Renal pelvis (tissue), 12 donors: ENCODE data around the gene FUOM. TPM values are rescaled to one million over a fixed set of nuclear protein-coding genes. Genes with fewer than 3 reads are reported as not detected.

ENCODE experiments used
- DNase-seq: peaks from one replicate; pipeline ENCODE4 v3.0.0-alpha.2; 2013
- long read RNA-seq, 16 experiments: transcript quantifications; one replicate each; lab custom pipeline, GENCODE V29; 2026
- polyA plus RNA-seq, 3 donors: library from polyadenylated mRNA; unstranded; fragments of 120-200 nt; gene quantifications; one replicate each; pipeline ENCODE4 v1.2.1, GENCODE V29; 2013; ENCODE audit not compliant: insufficient read length in 3 of 3

Gene FUOM
- polyA plus RNA-seq: 10 to 100 TPM; 20.8 to 25.1 (median 24.3) TPM
- long read RNA-seq, donor 1, transcript FUOM-201 (6 exons, 709 nt): major isoform, 13 of 15 reads
- long read RNA-seq, donor 1, partial matches to known transcripts: 0 of 15 reads
- long read RNA-seq, donor 1, other reads (novel, unspliced or antisense): 0 of 15 reads
- long read RNA-seq, donor 2, transcript FUOM-201 (6 exons, 709 nt): major isoform, 10 of 11 reads
- long read RNA-seq, donor 2, partial matches to known transcripts: 0 of 11 reads
- long read RNA-seq, donor 2, other reads (novel, unspliced or antisense): 0 of 11 reads
- long read RNA-seq, donor 3, transcript FUOM-201 (6 exons, 709 nt): major isoform, 7 of 9 reads
- long read RNA-seq, donor 3, partial matches to known transcripts: 0 of 9 reads
- long read RNA-seq, donor 3, other reads (novel, unspliced or antisense): 0 of 9 reads
- long read RNA-seq, donor 4, transcript FUOM-203 (6 exons, 762 nt): minor isoform, 7 of 25 reads
- long read RNA-seq, donor 4, transcript FUOM-201 (6 exons, 709 nt): major isoform, 18 of 25 reads
- long read RNA-seq, donor 4, partial matches to known transcripts: 0 of 25 reads
- long read RNA-seq, donor 4, other reads (novel, unspliced or antisense): 0 of 25 reads
- long read RNA-seq, donor 5, partial matches to known transcripts: 0 of 6 reads
- long read RNA-seq, donor 5, other reads (novel, unspliced or antisense): 0 of 6 reads
- long read RNA-seq, donor 6, transcript FUOM-201 (6 exons, 709 nt): major isoform, 9 of 10 reads
- long read RNA-seq, donor 6, partial matches to known transcripts: 0 of 10 reads
- long read RNA-seq, donor 6, other reads (novel, unspliced or antisense): 0 of 10 reads
- long read RNA-seq, donor 7, transcript FUOM-201 (6 exons, 709 nt): major isoform, 7 of 10 reads
- long read RNA-seq, donor 7, partial matches to known transcripts: 0 of 10 reads
- long read RNA-seq, donor 7, other reads (novel, unspliced or antisense): 0 of 10 reads
- long read RNA-seq, donor 8, partial matches to known transcripts: 0 of 4 reads
- long read RNA-seq, donor 8, other reads (novel, unspliced or antisense): 0 of 4 reads
- long read RNA-seq, donor 9, transcript FUOM-201 (6 exons, 709 nt): major isoform, 15 of 22 reads
- long read RNA-seq, donor 9, partial matches to known transcripts: 0 of 22 reads
- long read RNA-seq, donor 9, other reads (novel, unspliced or antisense): 0 of 22 reads
- long read RNA-seq, donor 10, transcript FUOM-203 (6 exons, 762 nt): minor isoform, 5 of 20 reads
- long read RNA-seq, donor 10, transcript FUOM-201 (6 exons, 709 nt): major isoform, 10 of 20 reads
- long read RNA-seq, donor 10, partial matches to known transcripts: 0 of 20 reads
- long read RNA-seq, donor 10, other reads (novel, unspliced or antisense): 0 of 20 reads
- long read RNA-seq, donor 11, partial matches to known transcripts: 0 of 8 reads
- long read RNA-seq, donor 11, other reads (novel, unspliced or antisense): 0 of 8 reads
- long read RNA-seq, donor 12, transcript FUOM-201 (6 exons, 709 nt): major isoform, 12 of 16 reads
- long read RNA-seq, donor 12, partial matches to known transcripts: 0 of 16 reads
- long read RNA-seq, donor 12, other reads (novel, unspliced or antisense): 0 of 16 reads
- long read RNA-seq, donor 13, partial matches to known transcripts: 0 of 5 reads
- long read RNA-seq, donor 13, other reads (novel, unspliced or antisense): 0 of 5 reads
- long read RNA-seq, donor 14: 0 reads
- long read RNA-seq, donor 15, transcript FUOM-201 (6 exons, 709 nt): major isoform, 17 of 21 reads
- long read RNA-seq, donor 15, partial matches to known transcripts: 0 of 21 reads
- long read RNA-seq, donor 15, other reads (novel, unspliced or antisense): 0 of 21 reads
- long read RNA-seq, donor 16, transcript FUOM-201 (6 exons, 709 nt): major isoform, 13 of 15 reads
- long read RNA-seq, donor 16, partial matches to known transcripts: 0 of 15 reads
- long read RNA-seq, donor 16, other reads (novel, unspliced or antisense): 0 of 15 reads

- DNase-seq: peak; percentile 87
Observed at GRCh38 chr10:133357285-133358161, at the start of gene FUOM. Gene FUOM (minus strand): TSS chr10:133358019. CDS start chr10:133358007, 12 bp downstream.

GRCh38 chr10:133405844-133406527 lies 48.2 kb upstream of the FUOM start:
- DNase-seq: no peak

GRCh38 chr10:133405272-133405671 lies 47.5 kb upstream of the FUOM start:
- no peak for DNase-seq

GRCh38 chr10:133403784-133404183 lies 46.0 kb upstream of the FUOM start:
- no peak for DNase-seq

GRCh38 chr10:133403359-133403758 lies 45.5 kb upstream of the FUOM start:
- no peak for DNase-seq

GRCh38 chr10:133401981-133402725 lies 44.3 kb upstream of the FUOM start:
- DNase-seq: no peak

- DNase-seq: no peak
Observed at GRCh38 chr10:133401500-133401899, 43.7 kb upstream of the FUOM start.

GRCh38 chr10:133400624-133401424 lies 43.0 kb upstream of the FUOM start:
- no peak for DNase-seq

GRCh38 chr10:133399123-133399601 lies 41.3 kb upstream of the FUOM start:
- DNase-seq: no peak

- DNase-seq: no peak
Observed at GRCh38 chr10:133397938-133398337, 40.1 kb upstream of the FUOM start.

- DNase-seq: no peak
Observed at GRCh38 chr10:133396035-133396624, 38.3 kb upstream of the FUOM start.

- DNase-seq: no peak
Observed at GRCh38 chr10:133394801-133395221, 37.0 kb upstream of the FUOM start.

- DNase-seq: peak; percentile 94
Observed at GRCh38 chr10:133394064-133394663, 36.3 kb upstream of the FUOM start, which contains the start of gene MTG1. Gene MTG1 (plus strand): TSS chr10:133394157. CDS start chr10:133394221, 64 bp downstream.

GRCh38 chr10:133393401-133394063 lies 35.7 kb upstream of the FUOM start:
- peak; percentile 20 for DNase-seq
